GM18508 (cell line): Measurements from ENCODE around the gene ZNF689.
A peak's percentile ranks its signal among the peaks of the same experiment; 100 is the strongest.

Experiments
- ATAC-seq: cut with Tn5 transposase; IDR thresholded peaks from one replicate; pipeline ENCODE4 v1.9.1; 2021; ENCODE audit warnings: moderate number of reproducible peaks; ENCODE audit not compliant: insufficient read depth, unreplicated experiment

The ZNF689 gene

GRCh38 chr16:30609926-30610839 lies at the start of gene ZNF689:
Gene ZNF689, minus strand, starts transcription at chr16:30610389. Its CDS starts 348 bp downstream, at chr16:30610041.
- peak; percentile 64 for ATAC-seq

DNA sequence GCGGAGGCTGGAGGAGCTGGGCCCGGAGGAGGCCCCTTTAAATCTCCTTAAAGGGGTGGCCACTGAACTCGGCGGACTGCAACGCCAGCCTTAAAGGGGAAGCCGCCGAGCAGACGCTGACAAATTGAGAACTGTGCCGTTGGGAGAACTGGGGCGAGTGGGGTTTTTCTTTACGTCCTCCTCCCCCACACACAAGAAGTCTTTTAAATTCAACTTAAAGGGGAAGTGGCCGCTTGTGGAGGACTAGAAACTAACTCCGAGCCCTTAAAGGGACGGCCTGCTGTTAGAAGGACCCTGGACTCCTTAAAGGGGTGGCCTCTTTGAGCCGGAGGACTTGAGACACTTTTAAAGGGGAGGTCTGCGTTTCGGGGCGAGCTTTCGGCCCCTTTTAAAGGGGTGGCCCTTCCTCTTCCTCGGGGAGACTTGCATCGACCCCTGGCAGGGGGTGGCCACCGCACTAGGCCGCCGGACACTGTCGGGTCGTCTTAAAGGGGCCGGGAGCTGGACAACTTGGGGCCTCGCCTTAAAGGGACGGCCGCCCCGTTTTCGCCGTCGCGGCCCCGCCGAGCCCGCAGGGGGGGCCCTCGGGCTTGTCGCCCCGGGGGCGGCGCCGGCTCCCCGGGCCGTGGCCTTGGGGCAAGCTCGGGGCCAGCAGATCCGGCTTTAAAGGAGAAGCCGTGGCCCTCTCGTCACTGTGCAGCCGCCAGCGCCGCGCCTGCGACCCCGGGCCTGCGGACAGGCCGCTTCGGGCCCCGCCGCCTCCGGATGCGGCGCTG lies 48.7 kb upstream of the ZNF689 start:
- ATAC-seq = peak; percentile 35

DNA sequence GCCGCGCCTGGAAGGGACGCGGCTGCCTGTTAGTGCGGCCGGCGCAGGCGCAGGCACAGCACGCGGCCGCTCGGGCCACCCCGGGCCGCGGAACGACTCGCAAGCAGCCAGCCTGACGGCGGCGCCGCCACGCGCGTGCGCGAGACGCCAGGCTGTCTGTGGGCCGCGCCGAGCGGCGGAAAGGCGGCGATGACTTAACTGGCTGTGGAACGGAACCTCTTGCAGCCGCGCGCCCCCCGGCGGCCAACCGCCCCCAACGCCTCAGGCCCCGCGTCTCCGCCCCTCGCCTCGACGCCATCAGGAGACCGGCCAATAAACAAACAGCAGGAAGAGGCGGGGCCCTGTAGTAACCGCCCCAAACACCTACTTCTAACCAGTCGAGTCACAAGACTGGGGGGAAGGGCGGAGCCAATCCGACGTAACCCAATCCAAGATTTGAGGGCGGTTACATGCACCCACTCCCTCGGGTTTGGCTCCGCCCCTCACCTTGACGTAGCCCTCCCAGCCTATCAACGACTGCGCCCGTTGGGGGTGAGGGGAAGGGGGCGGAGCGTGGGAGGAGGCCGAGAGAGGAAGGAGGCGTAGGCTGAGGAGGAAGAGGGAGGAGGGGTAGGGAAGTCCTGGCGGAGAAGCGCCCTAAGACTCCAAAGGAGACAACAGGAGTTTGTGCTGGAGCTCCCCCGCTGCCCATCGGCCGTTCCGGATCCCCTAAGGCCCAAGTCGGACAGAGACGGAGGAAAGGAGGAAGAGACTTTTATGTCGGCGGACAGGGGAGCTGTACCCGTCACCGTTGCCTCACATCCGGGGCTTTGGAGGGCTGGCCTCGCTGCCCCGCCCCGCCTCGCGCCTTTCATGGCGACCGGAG lies 47.9 kb upstream of the ZNF689 start, which contains the start of gene FBRS:
Gene FBRS, plus strand, starts transcription at position 566 of the 865 bp plus-strand sequence. CDS start 1,088 bp downstream, outside the sequence.
- peak; percentile 67 for ATAC-seq

DNA sequence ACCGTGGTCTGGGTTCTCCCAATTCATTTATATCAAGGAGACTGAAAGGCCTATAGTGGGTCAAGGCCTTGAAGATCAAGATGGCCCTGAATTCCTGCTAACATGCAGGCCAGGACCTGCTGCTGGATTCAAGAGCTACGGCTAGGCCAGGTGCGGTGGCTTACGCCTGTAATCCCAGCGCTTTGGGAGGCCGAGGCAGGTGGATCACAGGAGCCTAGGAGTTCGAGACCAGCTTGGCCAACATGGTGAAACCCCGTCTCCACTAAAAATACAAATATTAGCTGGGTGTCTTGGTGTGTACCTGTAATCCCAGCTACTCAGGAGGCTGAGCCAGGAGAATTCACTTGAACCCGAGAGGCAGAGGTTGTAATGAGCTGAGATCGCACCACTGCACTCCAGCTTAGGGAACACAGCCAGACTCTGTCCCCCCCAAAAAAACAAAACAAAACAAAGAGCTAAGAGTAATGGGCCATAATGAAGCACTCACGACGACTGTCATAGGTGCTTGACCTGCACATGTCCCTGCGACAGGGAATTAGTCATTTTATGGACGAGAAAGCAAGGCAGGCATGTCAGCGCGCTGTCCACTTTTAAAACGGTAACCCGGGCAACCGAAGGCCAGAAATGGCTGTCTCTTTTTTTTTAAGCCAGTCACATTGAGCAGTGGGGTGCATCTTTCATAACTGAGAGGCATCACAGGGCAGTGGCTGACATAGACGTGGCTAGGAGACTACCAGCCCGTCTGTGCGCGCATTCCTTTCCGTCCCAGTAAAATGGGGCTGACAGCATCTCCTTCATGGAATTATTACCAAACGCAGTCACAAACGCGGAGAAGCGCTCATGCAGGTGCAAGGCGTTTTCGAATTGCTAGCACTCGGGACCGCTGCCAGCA lies 47.0 kb upstream of the ZNF689 start:
- no peak for ATAC-seq

- no peak for ATAC-seq
Observed at GRCh38 chr16:30656388-30656787, 46.2 kb upstream of the ZNF689 start.

- no peak for ATAC-seq
Observed at GRCh38 chr16:30655815-30656347, 45.7 kb upstream of the ZNF689 start.

- no peak for ATAC-seq
Observed at GRCh38 chr16:30654856-30655255, 44.7 kb upstream of the ZNF689 start.

DNA sequence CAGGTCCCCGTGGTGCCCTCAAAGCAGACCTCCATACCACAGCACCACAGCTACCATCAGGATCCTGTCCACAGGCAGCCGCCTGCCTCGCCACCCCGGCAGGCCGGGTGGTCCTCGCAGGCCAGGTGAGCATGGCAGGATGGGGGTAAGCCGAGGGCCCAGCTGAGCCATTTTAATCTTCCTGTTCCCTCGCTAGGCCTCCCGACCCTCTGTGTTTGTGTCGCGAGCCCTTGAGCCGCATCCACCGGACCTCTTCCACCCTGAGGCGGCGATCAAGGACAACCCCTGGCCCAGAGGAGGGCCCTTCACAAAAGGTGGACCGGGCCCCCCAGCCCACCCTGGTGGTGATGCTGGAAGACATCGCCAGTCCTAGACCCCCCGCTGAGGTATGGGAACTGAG lies 42.5 kb upstream of the ZNF689 start:
- no peak for ATAC-seq

- ATAC-seq = no peak
Observed at GRCh38 chr16:30652005-30652296, 41.8 kb upstream of the ZNF689 start.

DNA sequence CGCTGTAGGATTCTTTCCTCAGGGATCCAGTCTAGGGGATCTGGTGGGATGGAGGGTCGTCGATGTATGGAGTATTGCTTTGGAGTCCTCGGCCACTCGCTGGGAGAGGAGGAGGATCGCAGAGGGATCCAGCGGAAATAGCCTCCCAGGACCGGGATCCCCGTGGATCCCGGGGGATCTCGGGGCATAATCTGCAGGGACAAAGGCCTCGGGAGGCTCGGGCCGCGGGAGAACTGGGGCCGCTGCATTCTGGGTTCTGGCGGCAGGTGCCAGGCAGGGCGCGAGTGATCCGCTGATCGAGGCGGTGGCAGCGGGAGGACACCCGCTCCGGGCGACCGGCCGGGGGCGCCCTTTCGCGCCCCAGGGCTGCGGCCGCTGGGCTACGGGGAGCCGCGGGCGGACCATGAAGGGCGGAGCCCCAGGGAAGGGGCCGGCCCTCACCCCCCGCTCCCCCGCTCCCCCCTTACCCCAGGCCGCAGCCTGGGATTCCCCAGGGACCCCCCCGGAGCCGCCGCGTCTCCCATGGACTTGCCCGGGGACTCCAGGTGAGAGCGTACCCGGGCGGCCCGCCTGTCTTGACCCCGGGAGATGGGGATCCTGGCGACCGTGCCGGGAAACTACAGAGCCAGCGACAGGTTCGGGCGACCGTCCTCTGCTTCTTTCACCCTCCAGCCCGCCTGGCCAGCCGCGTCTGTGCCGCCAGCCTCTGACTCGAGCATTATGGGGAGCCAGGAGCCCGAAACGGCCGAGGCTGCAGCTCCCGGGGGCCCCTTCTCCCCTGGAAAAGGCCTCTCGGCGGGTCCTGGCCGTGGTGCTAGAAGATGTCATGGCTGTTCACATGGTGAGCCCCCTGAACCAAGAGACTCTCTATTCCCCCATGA lies 41.2 kb upstream of the ZNF689 start:
- ATAC-seq = no peak

DNA sequence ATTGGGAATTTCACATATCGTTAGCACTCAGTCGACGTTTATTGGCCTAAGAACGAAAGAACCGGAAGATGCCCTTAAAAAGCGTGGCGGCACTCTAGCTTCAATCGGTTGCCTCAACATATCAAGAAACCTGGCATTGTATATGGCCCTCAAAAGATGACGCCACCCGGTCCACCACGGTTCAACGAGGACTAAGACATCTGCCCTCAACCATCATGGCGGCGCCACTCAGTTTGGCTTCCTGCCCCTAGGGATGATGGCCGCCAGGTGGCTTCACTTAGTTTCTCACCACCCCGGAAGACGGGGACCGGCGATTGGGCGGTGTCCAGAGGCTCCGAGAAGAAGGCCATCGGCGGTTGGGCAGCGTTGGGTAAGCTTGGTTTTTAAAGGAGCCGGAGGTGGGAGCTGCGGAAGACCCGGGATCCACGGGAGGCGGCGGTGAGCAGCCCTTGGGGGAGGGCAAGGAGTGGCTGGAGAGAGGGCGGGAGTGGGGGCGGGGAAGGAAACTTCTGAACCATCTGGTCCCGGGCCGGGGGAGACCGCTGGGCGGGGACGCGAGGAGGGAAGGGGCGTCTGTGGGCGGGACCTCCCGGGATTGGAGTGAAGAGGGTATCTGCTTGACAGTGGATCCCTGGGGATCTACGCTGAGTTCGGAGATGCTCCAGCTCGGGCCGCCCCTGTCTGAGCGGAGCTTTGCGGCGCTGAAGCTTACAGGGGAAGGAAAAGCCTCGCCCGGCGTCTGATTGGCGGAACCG lies 40.4 kb upstream of the ZNF689 start, which contains the start of gene PRR14:
Gene PRR14, plus strand, starts transcription at position 592 of the 755 bp plus-strand sequence. CDS start 686 bp downstream, outside the sequence.
- peak; percentile 55 for ATAC-seq

- no peak for ATAC-seq
Observed at GRCh38 chr16:30649725-30650368, 39.7 kb upstream of the ZNF689 start.

DNA sequence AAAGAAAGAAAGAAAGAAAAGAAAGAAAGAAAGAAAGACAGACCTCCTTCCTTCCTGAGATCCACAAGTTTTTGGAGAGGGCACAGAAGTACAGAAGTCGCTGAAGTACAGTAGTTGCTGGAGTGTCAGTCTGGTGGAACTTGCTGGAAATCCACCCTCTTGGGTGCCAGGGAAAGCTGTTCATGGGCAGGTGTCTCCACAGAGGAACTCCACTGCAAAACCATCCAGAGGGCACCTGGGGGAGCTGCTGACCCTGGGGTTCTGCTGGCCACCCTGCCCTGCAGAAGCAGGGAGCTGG lies 37.0 kb upstream of the ZNF689 start:
- ATAC-seq = no peak

DNA sequence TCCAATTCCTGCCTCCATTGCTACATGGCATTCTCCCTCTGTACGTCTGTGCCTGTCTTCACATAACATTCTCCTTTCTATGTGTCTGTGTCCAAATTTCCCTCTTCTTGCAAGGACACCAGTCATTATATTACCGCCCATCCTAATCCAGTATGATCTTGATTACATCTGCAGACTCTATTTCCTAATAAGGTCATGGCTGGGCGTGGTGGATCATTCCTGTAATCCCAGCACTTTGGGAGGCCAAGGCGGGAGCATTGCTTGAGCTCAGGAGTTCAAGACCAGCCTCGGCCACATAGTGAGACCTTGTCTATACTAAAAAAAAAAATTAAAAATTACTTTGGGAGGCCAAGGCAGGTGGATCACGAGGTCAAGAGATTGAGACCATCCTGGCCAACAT lies 35.5 kb upstream of the ZNF689 start:
- no peak for ATAC-seq

DNA sequence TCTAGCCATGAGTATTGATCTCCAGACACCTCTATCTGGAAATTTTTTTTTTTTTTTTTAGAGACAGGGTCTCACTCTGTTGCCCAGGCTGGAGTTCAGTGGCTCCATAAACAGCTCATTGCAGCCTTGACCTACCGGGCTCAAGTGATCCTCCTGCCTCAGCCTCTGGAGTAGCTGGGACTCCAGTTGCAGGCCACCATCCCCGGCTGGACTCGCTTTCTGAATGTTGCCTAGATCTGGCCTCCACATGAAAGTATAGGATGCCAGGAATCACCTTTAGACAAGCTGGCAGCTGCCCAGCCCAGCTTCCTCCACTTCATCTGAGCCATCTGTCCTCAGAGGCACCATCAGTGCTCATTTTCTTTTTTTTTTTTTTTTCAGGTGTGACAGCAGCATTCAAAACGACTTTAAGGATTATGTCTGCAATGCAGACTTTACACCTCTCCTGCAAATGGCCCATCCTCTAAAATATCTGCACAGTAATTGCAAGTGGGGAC lies 34.2 kb upstream of the ZNF689 start:
- no peak for ATAC-seq

DNA sequence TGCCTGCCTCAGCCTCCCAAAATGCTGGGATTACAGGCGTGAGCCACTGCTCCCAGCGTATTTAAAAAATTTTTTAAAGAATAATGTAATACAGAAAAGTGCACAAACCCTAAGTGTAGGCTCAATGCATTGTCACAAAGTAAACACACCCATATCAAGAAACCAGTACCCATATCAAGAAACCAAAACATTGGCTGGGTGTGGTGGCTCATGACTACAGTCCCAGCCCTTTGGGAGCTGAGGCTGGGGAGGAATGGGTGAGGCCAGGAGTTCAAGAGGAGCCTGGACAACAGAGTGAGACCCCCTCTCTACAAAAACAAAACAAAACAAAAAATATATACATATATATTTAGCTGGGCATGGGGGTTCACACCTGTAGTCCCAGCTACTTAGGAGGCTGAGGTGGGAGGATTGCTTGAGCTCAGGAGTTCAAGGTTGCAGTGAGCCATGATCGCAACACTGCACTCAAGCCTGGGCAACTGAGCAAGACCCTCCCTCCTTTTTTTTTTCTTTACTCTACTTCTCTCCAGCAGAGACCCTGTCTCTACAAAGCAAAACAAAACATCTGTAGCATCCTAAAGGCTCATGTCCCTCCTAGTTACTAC lies 31.3 kb upstream of the ZNF689 start:
- ATAC-seq = no peak

GRCh38 chr16:30637944-30638343 lies 27.8 kb upstream of the ZNF689 start:
- ATAC-seq = no peak
